Cardiac muscle cell (in vitro differentiated cells and primary cell): ENCODE results near the gene SCO1. TPM values are rescaled to one million over a fixed set of nuclear protein-coding genes. Genes with fewer than 3 reads are reported as not detected.

Experiments used
- DNase-seq, 2 donors: peaks; one replicate each; pipeline versions ENCODE4 v3.0.0 to v3.0.0-alpha.2; 2010 to 2017; ENCODE audit warnings: low read depth in 1 of 2, low spot score in 1 of 2
- H3K27ac ChIP-seq: fragments of 200-600 bp; sonication (generic); 2 replicates; pipeline ENCODE4 v1.5.1; 2016
- H3K27me3 ChIP-seq: fragments of 200-600 bp; sonication (generic); 2 replicates; pipeline ENCODE4 v1.6.0; 2016; ENCODE audit warnings: control low read depth
- H3K36me3 ChIP-seq: fragments of 200-600 bp; sonication (generic); 2 replicates; pipeline ENCODE4 v1.5.1; 2016; ENCODE audit warnings: control low read depth
- H3K4me1 ChIP-seq: fragments of 200-600 bp; sonication (generic); 2 replicates; pipeline ENCODE4 v1.8.1; 2017; ENCODE audit warnings: low read depth, mild to moderate bottlenecking, mixed run types
- H3K4me3 ChIP-seq: fragments of 200-600 bp; sonication (generic); 2 replicates; pipeline ENCODE4 v1.5.1; 2016; ENCODE audit warnings: mild to moderate bottlenecking
- H3K9me3 ChIP-seq: fragments of 200-600 bp; sonication (generic); 2 replicates; pipeline ENCODE4 v1.5.1; 2017; ENCODE audit warnings: low read depth, mild to moderate bottlenecking, control low read depth
- polyA plus RNA-seq: library from polyadenylated mRNA; unstranded; fragments of >200 nt; fragmentation: Nextera tagmentation; extraction: Ambion mirVana; gene quantifications from 2 replicates; pipeline ENCODE4 v1.2.1, GENCODE V29; 2016
- total RNA-seq: library from RNA; depleted of rRNA; stranded (reverse); fragments of >200 nt; gene quantifications from 2 replicates; pipeline ENCODE4 v1.2.3, GENCODE V29; 2016
- TF ChIP-seq, protein P1 (sequence below): IDR thresholded peaks from 2 replicates; pipeline ENCODE4 v1.5.1; 2012; ENCODE audit warnings: low read depth, mild to moderate bottlenecking, low read length

The SCO1 gene
- total and polyA plus RNA-seq, 2 experiments from 2014 or later: 56.4 to 67.2 TPM

DNA sequence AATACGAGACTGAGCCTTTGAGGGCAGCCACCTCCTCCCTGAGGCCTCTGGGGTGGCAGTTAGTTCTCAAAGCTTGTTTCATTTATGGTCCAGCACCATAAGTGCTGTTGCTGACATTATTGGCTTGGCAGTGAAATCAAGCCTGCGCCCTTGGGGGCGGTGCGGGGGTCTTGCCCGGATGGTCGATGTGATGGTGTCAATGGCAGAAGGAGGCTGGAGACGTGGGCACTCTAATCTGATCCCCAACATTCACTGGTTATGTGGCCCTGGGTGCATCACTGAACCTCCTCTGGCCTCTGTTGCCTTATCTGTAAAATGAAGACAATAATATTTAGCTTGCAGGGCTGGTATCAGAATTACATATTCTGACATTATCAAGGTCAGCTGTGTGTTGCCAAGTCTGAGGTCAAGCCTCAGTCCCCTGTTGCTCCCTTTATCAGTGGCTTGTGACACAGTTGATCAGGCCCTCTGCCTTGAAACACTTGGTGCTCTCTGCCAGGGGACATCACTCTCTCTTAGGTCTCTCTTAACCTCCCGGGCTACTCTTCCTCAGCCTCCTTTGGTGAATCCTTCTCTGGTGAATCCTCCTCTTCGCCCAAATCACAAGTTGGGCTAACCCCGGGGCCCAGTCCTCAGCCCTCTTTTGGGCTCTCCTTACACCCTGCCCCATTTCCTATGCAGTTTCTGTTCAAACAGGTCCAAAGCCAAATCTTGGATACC is 44.2 kb upstream of the SCO1 start:
- H3K4me1 ChIP-seq: peaks cover 23% of the 10 kb centered on the region
- H3K27ac ChIP-seq: no peak overlapping the region
- DNase-seq: no peak
- TF ChIP-seq, protein P1, sequence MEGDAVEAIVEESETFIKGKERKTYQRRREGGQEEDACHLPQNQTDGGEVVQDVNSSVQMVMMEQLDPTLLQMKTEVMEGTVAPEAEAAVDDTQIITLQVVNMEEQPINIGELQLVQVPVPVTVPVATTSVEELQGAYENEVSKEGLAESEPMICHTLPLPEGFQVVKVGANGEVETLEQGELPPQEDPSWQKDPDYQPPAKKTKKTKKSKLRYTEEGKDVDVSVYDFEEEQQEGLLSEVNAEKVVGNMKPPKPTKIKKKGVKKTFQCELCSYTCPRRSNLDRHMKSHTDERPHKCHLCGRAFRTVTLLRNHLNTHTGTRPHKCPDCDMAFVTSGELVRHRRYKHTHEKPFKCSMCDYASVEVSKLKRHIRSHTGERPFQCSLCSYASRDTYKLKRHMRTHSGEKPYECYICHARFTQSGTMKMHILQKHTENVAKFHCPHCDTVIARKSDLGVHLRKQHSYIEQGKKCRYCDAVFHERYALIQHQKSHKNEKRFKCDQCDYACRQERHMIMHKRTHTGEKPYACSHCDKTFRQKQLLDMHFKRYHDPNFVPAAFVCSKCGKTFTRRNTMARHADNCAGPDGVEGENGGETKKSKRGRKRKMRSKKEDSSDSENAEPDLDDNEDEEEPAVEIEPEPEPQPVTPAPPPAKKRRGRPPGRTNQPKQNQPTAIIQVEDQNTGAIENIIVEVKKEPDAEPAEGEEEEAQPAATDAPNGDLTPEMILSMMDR: no peak
- H3K27me3 ChIP-seq: no peaks in the 10 kb centered on the region
- no peaks in the 10 kb centered on the region for H3K36me3 ChIP-seq
- no peak overlapping the region for H3K4me3 ChIP-seq
- no peaks in the 10 kb centered on the region for H3K9me3 ChIP-seq

DNA sequence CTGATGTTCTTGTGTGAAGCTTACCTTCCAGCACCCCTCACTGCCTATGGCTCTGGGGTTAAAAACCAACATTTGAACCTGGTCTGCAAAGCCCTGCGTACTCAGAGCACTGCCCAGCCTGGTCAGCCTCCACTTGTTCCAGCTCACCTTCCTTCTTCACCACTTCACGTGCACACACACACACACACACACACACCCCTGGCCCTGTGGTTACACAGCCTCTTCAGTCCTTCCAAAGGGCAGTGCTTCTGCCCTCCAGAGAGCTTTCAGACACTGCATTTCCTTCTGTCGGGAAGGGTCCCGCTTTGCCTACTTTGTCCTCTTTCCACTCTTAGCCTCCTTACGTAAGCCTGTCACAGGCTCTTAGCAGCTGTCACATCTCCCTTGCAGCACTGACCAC is 42.1 kb upstream of the SCO1 start:
- Histone ChIP-seq H3K27ac (no peak overlapping the region), H3K27me3 (no peaks in the 10 kb centered on the region), H3K4me3 (no peak overlapping the region), H3K9me3 (no peaks in the 10 kb centered on the region), H3K4me1 (peaks cover 11% of the 10 kb centered on the region), H3K36me3 (no peaks in the 10 kb centered on the region)
- TF ChIP-seq, protein P1: no peak
- peak in 1 of 2 donors; percentile 11 for DNase-seq

DNA sequence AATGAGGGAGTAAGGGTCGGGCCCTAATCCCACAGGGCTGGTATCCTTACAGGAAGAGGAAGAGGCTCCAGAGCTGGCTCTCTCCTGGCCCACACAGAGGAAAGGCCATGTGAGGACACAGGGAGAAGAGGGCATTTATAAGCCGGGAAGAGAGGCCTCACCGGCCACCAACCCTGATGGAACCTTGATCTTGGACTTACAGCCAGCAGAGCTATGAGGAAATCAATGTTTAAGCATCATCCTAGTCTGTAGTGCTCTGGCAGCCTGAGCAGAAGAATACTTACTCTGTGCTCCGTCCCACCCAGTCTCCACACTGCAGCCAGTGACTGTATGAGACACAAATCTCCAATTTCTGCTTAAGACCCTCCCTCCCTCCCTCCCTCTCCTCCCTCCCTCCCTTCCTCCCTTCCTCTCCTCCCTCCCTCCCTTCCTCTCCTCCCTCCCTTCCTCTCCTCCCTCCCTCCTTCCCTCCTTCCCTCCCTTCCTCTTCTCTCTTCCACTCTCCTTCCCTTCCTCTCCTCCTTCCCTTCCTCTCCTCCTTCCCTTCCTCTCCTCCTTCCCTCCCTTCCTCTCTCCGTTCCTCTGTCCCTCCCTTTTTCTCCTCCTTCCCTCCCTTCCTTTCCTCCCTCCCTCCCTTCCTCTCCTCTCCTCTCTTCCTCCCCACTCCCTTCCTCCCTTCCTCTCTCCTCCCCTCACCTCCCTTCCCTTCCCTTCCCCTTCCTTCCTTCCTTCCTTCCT is 41.4 kb upstream of the SCO1 start:
- Histone ChIP-seq H3K36me3 (no peaks in the 10 kb centered on the region), H3K9me3 (no peaks in the 10 kb centered on the region), H3K27me3 (no peaks in the 10 kb centered on the region), H3K4me3 (no peak overlapping the region), H3K27ac (no peak overlapping the region), H3K4me1 (peaks cover 10% of the 10 kb centered on the region)
- DNase-seq: peak in 1 of 2 donors; percentile 10
- TF ChIP-seq, protein P1: no peak

DNA sequence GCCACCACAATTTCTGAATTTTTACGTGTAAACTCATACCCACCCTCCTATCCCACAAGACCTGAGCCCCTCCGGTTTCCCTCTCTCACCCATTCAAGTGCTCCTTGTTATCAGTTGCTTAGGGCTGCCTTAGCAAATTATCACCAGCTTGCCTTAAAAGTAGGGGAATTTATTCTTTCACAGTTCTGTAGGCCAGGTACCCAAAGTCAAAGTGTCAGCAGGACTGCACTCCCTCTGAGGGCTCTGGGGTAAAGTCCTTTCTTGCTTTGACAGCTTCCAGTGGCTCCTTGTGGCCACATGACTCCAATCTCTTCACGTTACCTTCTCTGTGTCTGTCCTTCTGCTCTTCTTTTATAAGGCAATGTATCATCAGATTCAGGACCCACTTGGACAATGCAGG is 40.4 kb upstream of the SCO1 start:
- TF ChIP-seq, protein P1: no peak

DNA sequence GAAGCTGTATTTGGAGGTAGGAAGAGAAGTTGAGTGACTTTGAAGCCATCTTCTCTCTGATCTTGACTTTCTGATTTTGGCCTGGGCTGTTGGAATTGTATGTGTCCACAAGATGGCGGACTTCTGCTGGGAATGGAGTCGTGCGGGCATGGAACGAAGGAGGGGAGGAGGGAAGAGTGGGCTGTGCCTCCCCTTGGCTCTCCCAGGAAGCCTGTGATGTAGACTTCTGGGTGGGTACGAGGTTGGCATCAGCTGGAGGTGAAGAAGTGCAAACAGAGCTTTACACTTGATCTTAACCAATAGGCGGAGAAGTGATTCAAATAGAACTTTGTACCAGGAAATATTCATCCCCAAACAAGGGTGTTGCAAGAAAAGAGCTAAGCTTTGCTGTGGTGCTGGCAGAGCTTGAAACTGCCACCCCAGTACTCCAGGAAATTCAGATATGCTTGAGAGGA is 39.9 kb upstream of the SCO1 start:
- TF ChIP-seq, protein P1: peak; percentile 82
- peak; percentile 72 to 74 for DNase-seq

More for the DNA sequence above, 40.4 kb upstream of the SCO1 start:
- Histone ChIP-seq H3K4me3 (no peak overlapping the region), H3K9me3 (no peaks in the 10 kb centered on the region), H3K36me3 (no peaks in the 10 kb centered on the region), H3K4me1 (peaks cover 10% of the 10 kb centered on the region), H3K27ac (no peak overlapping the region), H3K27me3 (no peaks in the 10 kb centered on the region)
- DNase-seq: no peak

More for the DNA sequence above, 39.9 kb upstream of the SCO1 start:
- Histone ChIP-seq H3K36me3 (no peaks in the 10 kb centered on the region), H3K9me3 (no peaks in the 10 kb centered on the region), H3K27me3 (no peaks in the 10 kb centered on the region), H3K27ac (no peak overlapping the region), H3K4me3 (no peak overlapping the region), H3K4me1 (peaks cover 10% of the 10 kb centered on the region)
